Measurements from ENCODE around the gene HIPK2. TPM values are rescaled to one million over a fixed set of nuclear protein-coding genes. Genes with fewer than 3 reads are reported as not detected.

The HIPK2 gene
- polyA plus RNA-seq, 3 donors, result 1.6 to 12.1 (median 3.0) TPM

DNA sequence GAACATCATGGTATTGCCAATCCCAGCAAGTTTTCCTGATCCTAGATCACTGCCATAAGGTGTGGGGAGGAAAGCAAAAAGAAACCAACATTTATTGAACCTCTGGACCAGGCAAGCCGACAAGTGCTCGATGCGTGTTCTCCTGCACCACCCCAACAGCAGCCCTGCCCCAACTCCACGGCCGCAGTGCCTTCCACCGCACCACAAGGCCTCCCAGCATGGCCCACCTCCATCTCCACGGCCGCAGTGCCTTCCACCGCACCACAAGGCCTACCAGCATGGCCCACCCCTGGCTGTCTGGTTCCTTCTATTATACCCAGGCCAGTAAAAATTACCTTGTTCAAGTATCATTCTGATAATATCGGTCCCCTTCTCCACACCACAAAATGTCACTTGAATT is 8.7 kb downstream of the HIPK2 start:
- H2AFZ ChIP-seq (ENCODE audit: insufficient read depth, low read depth, low read length, poor library complexity, severe bottlenecking), result no peak overlapping the region
- Mint-ChIP-seq H3K27ac (peak overlapping the region in 4 of 7 donors; percentile 26 to 66 (median 34)), H3K36me3 (peaks cover 48 to 79% of the 10 kb centered on the region in 2 donors), H3K4me3 (no peak overlapping the region), H3K9me3 (no peaks in the 10 kb centered on the region), H3K27me3 (ENCODE audit: low read depth in 3 of 3) (no peaks in the 10 kb centered on the region), H3K4me1 (peaks cover 76% of the 10 kb centered on the region)
- H3K4me1 ChIP-seq (ENCODE audit: control insufficient read depth in 1 of 2, insufficient read depth in 2 of 2, low read length in 2 of 2), result peaks cover 64 to 76% of the 10 kb centered on the region in 2 donors
- peaks cover 81% of the 10 kb centered on the region for H4K20me1 ChIP-seq (ENCODE audit: insufficient read depth, low read length)
- 100% methylated on average over 9 of the region's 10 CpGs for WGBS (ENCODE audit: insufficient coverage)
- TF ChIP-seq, protein P1, sequence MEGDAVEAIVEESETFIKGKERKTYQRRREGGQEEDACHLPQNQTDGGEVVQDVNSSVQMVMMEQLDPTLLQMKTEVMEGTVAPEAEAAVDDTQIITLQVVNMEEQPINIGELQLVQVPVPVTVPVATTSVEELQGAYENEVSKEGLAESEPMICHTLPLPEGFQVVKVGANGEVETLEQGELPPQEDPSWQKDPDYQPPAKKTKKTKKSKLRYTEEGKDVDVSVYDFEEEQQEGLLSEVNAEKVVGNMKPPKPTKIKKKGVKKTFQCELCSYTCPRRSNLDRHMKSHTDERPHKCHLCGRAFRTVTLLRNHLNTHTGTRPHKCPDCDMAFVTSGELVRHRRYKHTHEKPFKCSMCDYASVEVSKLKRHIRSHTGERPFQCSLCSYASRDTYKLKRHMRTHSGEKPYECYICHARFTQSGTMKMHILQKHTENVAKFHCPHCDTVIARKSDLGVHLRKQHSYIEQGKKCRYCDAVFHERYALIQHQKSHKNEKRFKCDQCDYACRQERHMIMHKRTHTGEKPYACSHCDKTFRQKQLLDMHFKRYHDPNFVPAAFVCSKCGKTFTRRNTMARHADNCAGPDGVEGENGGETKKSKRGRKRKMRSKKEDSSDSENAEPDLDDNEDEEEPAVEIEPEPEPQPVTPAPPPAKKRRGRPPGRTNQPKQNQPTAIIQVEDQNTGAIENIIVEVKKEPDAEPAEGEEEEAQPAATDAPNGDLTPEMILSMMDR (IDR thresholded peaks at IDR 0.05), result no peak
- H3K36me3 ChIP-seq (replicated peaks in 1 of 2; ENCODE audit: control insufficient read depth in 1 of 2, insufficient read depth in 2 of 2, low read length in 2 of 2), result peaks cover 5 to 39% of the 10 kb centered on the region in 2 donors
- peaks cover 94% of the 10 kb centered on the region for H3K79me2 ChIP-seq (ENCODE audit: insufficient read depth, low read length)
- no peaks in the 10 kb centered on the region for H3K27me3 ChIP-seq (ENCODE audit: control insufficient read depth in 2 of 2, insufficient read depth in 2 of 2, low read length in 2 of 2)
- intact Hi-C loops (cut with micrococcal nuclease), result no loop called here
- H3K9me3 ChIP-seq (replicated peaks in 1 of 2; ENCODE audit: control insufficient read depth in 1 of 2, insufficient read depth in 1 of 2, low read length in 2 of 2), result no peaks in the 10 kb centered on the region
- no peak overlapping the region for H3K27ac ChIP-seq (ENCODE audit: low read depth in 1 of 2, low read length in 2 of 2)
- H3K4me2 ChIP-seq (replicated peaks; ENCODE audit: extremely low read depth, low read length, poor library complexity, severe bottlenecking), result no peak overlapping the region
- no peak overlapping the region for H3K4me3 ChIP-seq (replicated peaks in 1 of 3; ENCODE audit: low read depth in 2 of 3, low read length in 3 of 3)
- peak overlapping the region; percentile 16 for H3K9ac ChIP-seq (ENCODE audit: insufficient read depth, low read length, poor library complexity, severe bottlenecking)
- no peak for DNase-seq

DNA sequence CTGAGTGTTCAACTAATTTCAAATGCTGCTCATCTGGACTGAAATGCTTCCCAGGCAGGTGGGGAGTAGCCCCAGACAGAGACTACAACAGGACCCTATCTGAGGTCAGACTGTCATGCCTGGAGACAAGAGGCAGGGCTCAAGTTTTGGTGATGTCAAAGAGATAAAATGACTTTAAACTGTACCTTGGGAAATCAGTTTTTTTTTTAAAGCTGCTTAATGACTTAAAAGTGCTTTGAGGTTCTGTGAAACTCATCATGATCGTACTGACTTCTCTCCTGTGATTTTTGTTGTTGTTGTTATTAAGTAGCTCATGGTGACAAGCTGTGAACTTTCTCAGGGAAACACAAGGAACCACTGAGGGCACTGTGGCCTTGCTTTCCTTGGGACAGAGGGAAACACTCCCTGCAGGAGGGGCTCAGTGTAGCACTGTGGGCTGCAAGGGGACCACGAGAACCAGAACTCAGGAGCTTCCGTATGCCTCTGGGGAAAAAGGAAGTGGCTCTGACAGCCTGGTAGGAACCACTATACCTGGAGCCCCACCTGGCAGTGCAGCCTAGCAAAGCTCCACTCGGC is 9.5 kb downstream of the HIPK2 start:
- Histone ChIP-seq H3K4me1 (ENCODE audit: control insufficient read depth in 1 of 2, insufficient read depth in 2 of 2, low read length in 2 of 2) (peaks cover 56 to 71% of the 10 kb centered on the region in 2 donors), H3K27ac (ENCODE audit: low read depth in 1 of 2, low read length in 2 of 2) (peak overlapping the region; percentile 60 to 67), H4K20me1 (ENCODE audit: insufficient read depth, low read length) (peaks cover 88% of the 10 kb centered on the region), H3K4me2 (replicated peaks; ENCODE audit: extremely low read depth, low read length, poor library complexity, severe bottlenecking) (no peak overlapping the region), H3K9me3 (replicated peaks in 1 of 2; ENCODE audit: control insufficient read depth in 1 of 2, insufficient read depth in 1 of 2, low read length in 2 of 2) (no peaks in the 10 kb centered on the region), H3K36me3 (replicated peaks in 1 of 2; ENCODE audit: control insufficient read depth in 1 of 2, insufficient read depth in 2 of 2, low read length in 2 of 2) (peaks cover 5 to 37% of the 10 kb centered on the region in 2 donors), H2AFZ (ENCODE audit: insufficient read depth, low read depth, low read length, poor library complexity, severe bottlenecking) (no peak overlapping the region), H3K79me2 (ENCODE audit: insufficient read depth, low read length) (peaks cover 94% of the 10 kb centered on the region), H3K9ac (ENCODE audit: insufficient read depth, low read length, poor library complexity, severe bottlenecking) (peak overlapping the region; percentile 16), H3K4me3 (replicated peaks in 1 of 3; ENCODE audit: low read depth in 2 of 3, low read length in 3 of 3) (peak overlapping the region in 1 of 3 experiments; percentile 35), H3K27me3 (ENCODE audit: control insufficient read depth in 2 of 2, insufficient read depth in 2 of 2, low read length in 2 of 2) (no peaks in the 10 kb centered on the region)
- H3K27me3 Mint-ChIP-seq (ENCODE audit: low read depth in 3 of 3), result no peaks in the 10 kb centered on the region
- peak overlapping the region in 1 of 2 donors; percentile 16 for H3K4me3 Mint-ChIP-seq
- 0% methylated on average over 2 of the region's 4 CpGs for WGBS (ENCODE audit: insufficient coverage)
- DNase-seq, result peak in 2 of 3 donors; percentile 25 to 29
- TF ChIP-seq, protein P1 (IDR thresholded peaks at IDR 0.05), result no peak
- H3K27ac Mint-ChIP-seq, result peak overlapping the region; percentile 6 to 90 (median 85)
- peaks cover 41 to 72% of the 10 kb centered on the region in 2 donors for H3K36me3 Mint-ChIP-seq
- intact Hi-C loops (cut with micrococcal nuclease), result no loop called here
- peaks cover 69% of the 10 kb centered on the region for H3K4me1 Mint-ChIP-seq
- H3K9me3 Mint-ChIP-seq, result no peaks in the 10 kb centered on the region

Data from CD14-positive monocyte (primary cell).